ENCODE data around the gene NOS1.

The NOS1 gene

GRCh38 chr12:117178745-117179144 lies 182.7 kb downstream of the NOS1 start:
- Histone ChIP-seq H3K27me3 (ENCODE audit: insufficient read depth, low read length) (no peaks in the 10 kb centered on the region), H3K27ac (ENCODE audit: low read depth, low read length) (no peak overlapping the region), H2AFZ (ENCODE audit: low read length, unreplicated experiment) (no peak overlapping the region), H3K79me2 (ENCODE audit: control insufficient read depth, insufficient read depth, low read length, unreplicated experiment) (no peaks in the 10 kb centered on the region), H3K36me3 (ENCODE audit: insufficient read depth, low read length) (peaks cover 44% of the 10 kb centered on the region), H3K4me1 (ENCODE audit: control insufficient read depth, insufficient read depth, low read length, unreplicated experiment) (no peaks in the 10 kb centered on the region), H3K4me3 (ENCODE audit: low read depth, low read length) (no peak overlapping the region)

DNA sequence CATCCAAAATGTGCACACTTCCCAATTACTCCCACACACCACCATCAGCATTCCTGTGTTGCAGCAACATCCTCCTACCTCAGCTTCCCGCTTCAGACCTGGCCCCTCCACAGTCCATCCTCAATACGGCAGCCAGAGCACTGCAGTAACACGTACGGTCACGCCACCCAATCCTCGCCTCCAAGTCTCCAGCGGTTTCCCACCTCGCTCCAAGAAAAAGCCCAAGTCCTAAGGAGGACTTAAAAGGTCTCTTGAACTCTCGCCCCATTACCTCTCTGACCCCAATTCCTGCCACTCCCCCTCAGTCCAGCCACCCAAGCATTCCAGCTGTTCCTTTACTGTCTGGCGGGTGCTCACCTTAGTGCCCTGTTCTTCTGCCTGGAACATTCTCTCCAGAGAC lies 183.1 kb downstream of the NOS1 start:
- Histone ChIP-seq H3K4me1 (ENCODE audit: control insufficient read depth, insufficient read depth, low read length, unreplicated experiment) (no peaks in the 10 kb centered on the region), H3K27ac (ENCODE audit: low read depth, low read length) (no peak overlapping the region), H3K36me3 (ENCODE audit: insufficient read depth, low read length) (peaks cover 40% of the 10 kb centered on the region), H2AFZ (ENCODE audit: low read length, unreplicated experiment) (no peak overlapping the region), H3K79me2 (ENCODE audit: control insufficient read depth, insufficient read depth, low read length, unreplicated experiment) (no peaks in the 10 kb centered on the region), H3K4me3 (ENCODE audit: low read depth, low read length) (no peak overlapping the region), H3K27me3 (ENCODE audit: insufficient read depth, low read length) (no peaks in the 10 kb centered on the region)

DNA sequence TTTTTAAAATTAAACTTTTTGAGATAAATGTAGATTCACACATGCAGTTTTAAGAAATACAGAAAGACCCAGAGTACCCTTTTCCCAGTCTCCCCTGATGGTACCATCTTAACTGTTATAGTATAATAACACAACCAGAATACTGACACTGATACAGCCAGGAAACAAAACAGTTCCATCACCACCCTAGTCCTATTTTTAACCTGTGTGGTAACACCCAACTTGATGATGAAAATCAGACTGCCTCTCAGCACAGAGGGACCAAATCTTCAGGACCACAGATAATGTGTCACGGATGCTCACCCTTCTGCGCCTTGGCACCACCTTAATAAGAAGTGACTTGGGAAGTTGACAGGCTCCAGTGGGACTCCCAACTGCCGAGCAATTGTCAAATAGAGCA lies 189.3 kb downstream of the NOS1 start:
- no peaks in the 10 kb centered on the region for H3K4me1 ChIP-seq (ENCODE audit: control insufficient read depth, insufficient read depth, low read length, unreplicated experiment)
- no peaks in the 10 kb centered on the region for H3K79me2 ChIP-seq (ENCODE audit: control insufficient read depth, insufficient read depth, low read length, unreplicated experiment)
- no peak overlapping the region for H3K27ac ChIP-seq (ENCODE audit: low read depth, low read length)
- no peak overlapping the region for H2AFZ ChIP-seq (ENCODE audit: low read length, unreplicated experiment)
- H3K27me3 ChIP-seq (ENCODE audit: insufficient read depth, low read length) = no peaks in the 10 kb centered on the region
- H3K4me3 ChIP-seq (ENCODE audit: low read depth, low read length) = no peak overlapping the region
- peaks cover 10% of the 10 kb centered on the region for H3K36me3 ChIP-seq (ENCODE audit: insufficient read depth, low read length)

DNA sequence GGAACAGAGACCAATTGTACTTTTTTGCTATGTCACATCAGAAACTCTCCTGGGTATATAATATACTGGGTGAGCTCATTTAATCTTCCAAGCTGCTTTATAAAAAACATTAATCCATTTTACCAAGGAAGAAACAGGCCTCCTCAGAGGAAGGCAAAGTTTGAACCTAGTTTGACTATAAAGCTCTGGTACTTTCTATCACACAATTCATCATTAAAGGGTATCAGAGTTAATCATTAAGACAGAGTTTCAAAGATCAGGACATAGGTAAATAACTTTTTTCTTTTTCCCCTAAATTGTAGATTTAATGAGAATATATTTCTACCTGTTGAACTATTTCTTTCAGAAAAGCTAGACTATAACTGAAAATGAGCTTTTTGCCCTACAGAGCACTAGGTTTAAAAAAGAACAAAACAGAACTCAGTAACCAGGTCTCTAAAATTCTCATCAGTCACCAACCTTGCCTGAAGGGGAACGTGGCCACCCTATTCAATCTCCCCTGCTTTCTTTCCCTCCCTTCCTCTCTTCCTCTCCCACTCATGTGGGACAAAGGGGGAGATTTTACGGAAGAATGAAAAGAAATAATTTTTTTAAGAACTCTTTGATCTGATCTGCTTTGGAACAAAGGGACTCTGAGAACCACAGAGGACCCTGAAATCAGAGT lies 189.8 kb downstream of the NOS1 start:
- Histone ChIP-seq H3K79me2 (ENCODE audit: control insufficient read depth, insufficient read depth, low read length, unreplicated experiment) (no peaks in the 10 kb centered on the region), H2AFZ (ENCODE audit: low read length, unreplicated experiment) (no peak overlapping the region), H3K4me1 (ENCODE audit: control insufficient read depth, insufficient read depth, low read length, unreplicated experiment) (no peaks in the 10 kb centered on the region), H3K36me3 (ENCODE audit: insufficient read depth, low read length) (peaks cover 10% of the 10 kb centered on the region), H3K27me3 (ENCODE audit: insufficient read depth, low read length) (no peaks in the 10 kb centered on the region), H3K4me3 (ENCODE audit: low read depth, low read length) (no peak overlapping the region), H3K27ac (ENCODE audit: low read depth, low read length) (no peak overlapping the region)

GRCh38 chr12:117169548-117169947 lies 191.9 kb downstream of the NOS1 start:
- H3K4me3 ChIP-seq (ENCODE audit: low read depth, low read length) = no peak overlapping the region
- H3K79me2 ChIP-seq (ENCODE audit: control insufficient read depth, insufficient read depth, low read length, unreplicated experiment) = no peaks in the 10 kb centered on the region
- H3K36me3 ChIP-seq (ENCODE audit: insufficient read depth, low read length) = peaks cover 14% of the 10 kb centered on the region
- H3K27ac ChIP-seq (ENCODE audit: low read depth, low read length) = no peak overlapping the region
- no peaks in the 10 kb centered on the region for H3K27me3 ChIP-seq (ENCODE audit: insufficient read depth, low read length)
- H3K4me1 ChIP-seq (ENCODE audit: control insufficient read depth, insufficient read depth, low read length, unreplicated experiment) = no peaks in the 10 kb centered on the region
- H2AFZ ChIP-seq (ENCODE audit: low read length, unreplicated experiment) = no peak overlapping the region

DNA sequence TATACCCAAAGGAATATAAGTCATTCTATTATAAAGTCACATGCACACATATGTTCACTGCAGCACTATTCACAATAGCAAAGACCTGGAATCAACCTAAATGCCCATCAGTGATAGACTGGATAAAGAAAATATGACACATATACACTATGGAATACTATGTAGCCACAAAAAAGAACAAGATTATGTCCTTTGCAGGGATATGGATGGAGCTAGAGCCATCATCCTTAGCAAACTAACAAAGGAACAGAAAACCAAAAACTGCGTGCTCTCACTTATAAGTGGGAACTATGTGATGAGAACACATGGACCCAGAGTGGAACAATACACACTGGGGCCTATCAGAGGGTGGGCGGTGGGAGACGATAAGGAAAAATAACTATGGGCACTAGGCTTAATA lies 192.4 kb downstream of the NOS1 start:
- H3K27me3 ChIP-seq (ENCODE audit: insufficient read depth, low read length) = no peaks in the 10 kb centered on the region
- H3K79me2 ChIP-seq (ENCODE audit: control insufficient read depth, insufficient read depth, low read length, unreplicated experiment) = no peaks in the 10 kb centered on the region
- no peaks in the 10 kb centered on the region for H3K4me1 ChIP-seq (ENCODE audit: control insufficient read depth, insufficient read depth, low read length, unreplicated experiment)
- peaks cover 14% of the 10 kb centered on the region for H3K36me3 ChIP-seq (ENCODE audit: insufficient read depth, low read length)
- H2AFZ ChIP-seq (ENCODE audit: low read length, unreplicated experiment) = no peak overlapping the region
- H3K4me3 ChIP-seq (ENCODE audit: low read depth, low read length) = no peak overlapping the region
- H3K27ac ChIP-seq (ENCODE audit: low read depth, low read length) = no peak overlapping the region

GRCh38 chr12:117167769-117168168 lies 193.7 kb downstream of the NOS1 start:
- Histone ChIP-seq H3K36me3 (ENCODE audit: insufficient read depth, low read length) (peaks cover 14% of the 10 kb centered on the region), H3K27ac (ENCODE audit: low read depth, low read length) (no peak overlapping the region), H3K79me2 (ENCODE audit: control insufficient read depth, insufficient read depth, low read length, unreplicated experiment) (no peaks in the 10 kb centered on the region)

GRCh38 chr12:117166107-117166506 lies 195.3 kb downstream of the NOS1 start:
- no peaks in the 10 kb centered on the region for H3K27me3 ChIP-seq (ENCODE audit: insufficient read depth, low read length)
- peaks cover 14% of the 10 kb centered on the region for H3K36me3 ChIP-seq (ENCODE audit: insufficient read depth, low read length)
- no peaks in the 10 kb centered on the region for H3K4me1 ChIP-seq (ENCODE audit: control insufficient read depth, insufficient read depth, low read length, unreplicated experiment)
- H2AFZ ChIP-seq (ENCODE audit: low read length, unreplicated experiment) = no peak overlapping the region
- H3K27ac ChIP-seq (ENCODE audit: low read depth, low read length) = no peak overlapping the region
- no peak overlapping the region for H3K4me3 ChIP-seq (ENCODE audit: low read depth, low read length)
- H3K79me2 ChIP-seq (ENCODE audit: control insufficient read depth, insufficient read depth, low read length, unreplicated experiment) = no peaks in the 10 kb centered on the region

More at GRCh38 chr12:117167769-117168168, 193.7 kb downstream of the NOS1 start:
- Histone ChIP-seq H3K27me3 (ENCODE audit: insufficient read depth, low read length) (no peaks in the 10 kb centered on the region), H2AFZ (ENCODE audit: low read length, unreplicated experiment) (no peak overlapping the region), H3K4me3 (ENCODE audit: low read depth, low read length) (no peak overlapping the region), H3K4me1 (ENCODE audit: control insufficient read depth, insufficient read depth, low read length, unreplicated experiment) (no peaks in the 10 kb centered on the region)

- no peaks in the 10 kb centered on the region for H3K4me1 ChIP-seq (ENCODE audit: control insufficient read depth, insufficient read depth, low read length, unreplicated experiment)
- H3K27me3 ChIP-seq (ENCODE audit: insufficient read depth, low read length) = no peaks in the 10 kb centered on the region
- no peak overlapping the region for H3K4me3 ChIP-seq (ENCODE audit: low read depth, low read length)
- peaks cover 14% of the 10 kb centered on the region for H3K36me3 ChIP-seq (ENCODE audit: insufficient read depth, low read length)
- no peaks in the 10 kb centered on the region for H3K79me2 ChIP-seq (ENCODE audit: control insufficient read depth, insufficient read depth, low read length, unreplicated experiment)
- no peak overlapping the region for H3K27ac ChIP-seq (ENCODE audit: low read depth, low read length)
- H2AFZ ChIP-seq (ENCODE audit: low read length, unreplicated experiment) = no peak overlapping the region
Observed at GRCh38 chr12:117165342-117165741, 196.1 kb downstream of the NOS1 start.

DNA sequence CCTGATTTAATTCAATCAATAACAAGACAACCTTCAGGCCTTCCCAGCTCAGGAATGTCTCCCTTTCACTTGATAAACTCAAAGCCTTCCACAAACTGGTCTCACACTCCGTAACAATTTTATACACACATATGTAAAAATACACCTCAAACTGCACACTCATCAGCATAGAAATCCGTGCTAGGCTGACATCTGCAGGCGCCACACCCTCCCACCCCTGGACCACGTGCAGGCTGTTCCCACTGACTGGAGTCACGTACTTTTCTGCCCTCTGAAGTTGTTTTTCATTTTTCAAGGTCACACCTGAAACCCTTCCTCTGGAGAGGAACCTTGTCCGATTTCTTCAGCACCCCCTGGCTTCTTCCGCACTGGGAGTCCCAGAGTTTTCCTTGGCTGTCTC lies 198.8 kb downstream of the NOS1 start:
- H3K36me3 ChIP-seq (ENCODE audit: insufficient read depth, low read length) = peaks cover 15% of the 10 kb centered on the region
- no peaks in the 10 kb centered on the region for H3K4me1 ChIP-seq (ENCODE audit: control insufficient read depth, insufficient read depth, low read length, unreplicated experiment)
- H3K27me3 ChIP-seq (ENCODE audit: insufficient read depth, low read length) = no peaks in the 10 kb centered on the region
- no peaks in the 10 kb centered on the region for H3K79me2 ChIP-seq (ENCODE audit: control insufficient read depth, insufficient read depth, low read length, unreplicated experiment)
- no peak overlapping the region for H3K27ac ChIP-seq (ENCODE audit: low read depth, low read length)
- no peak overlapping the region for H3K4me3 ChIP-seq (ENCODE audit: low read depth, low read length)
- no peak overlapping the region for H2AFZ ChIP-seq (ENCODE audit: low read length, unreplicated experiment)

DNA sequence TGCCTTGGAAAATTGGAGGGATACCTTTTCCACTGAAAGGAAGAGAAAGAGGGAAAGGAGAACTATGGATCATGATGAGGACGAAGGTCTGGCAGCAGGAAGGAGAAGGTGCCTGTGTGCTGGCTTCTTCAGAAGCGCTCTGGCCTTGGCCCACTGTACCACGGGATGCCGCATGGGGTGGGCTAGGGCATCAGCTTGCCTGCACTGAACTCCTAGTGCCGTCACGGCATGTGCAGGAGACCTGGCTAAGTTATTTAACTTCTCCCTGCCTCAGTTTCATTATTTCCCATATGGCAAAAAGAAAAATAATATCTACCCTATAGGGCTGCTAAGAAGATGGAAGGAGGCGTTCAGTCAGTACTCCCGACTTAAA lies 199.3 kb downstream of the NOS1 start:
- Histone ChIP-seq H3K79me2 (ENCODE audit: control insufficient read depth, insufficient read depth, low read length, unreplicated experiment) (no peaks in the 10 kb centered on the region), H3K27ac (ENCODE audit: low read depth, low read length) (no peak overlapping the region), H2AFZ (ENCODE audit: low read length, unreplicated experiment) (no peak overlapping the region), H3K4me3 (ENCODE audit: low read depth, low read length) (no peak overlapping the region), H3K36me3 (ENCODE audit: insufficient read depth, low read length) (peaks cover 15% of the 10 kb centered on the region), H3K4me1 (ENCODE audit: control insufficient read depth, insufficient read depth, low read length, unreplicated experiment) (no peaks in the 10 kb centered on the region), H3K27me3 (ENCODE audit: insufficient read depth, low read length) (no peaks in the 10 kb centered on the region)
